IMR-90 (cell line): Measurements from ENCODE around the gene SPON1.

Experiments
- CEBPB ChIP-seq: IDR thresholded peaks from 2 replicates; pipeline ENCODE4 v1.6.1; 2012; ENCODE audit warnings: low read depth, low read length, improper control_type of control experiment
- CHD1 ChIP-seq: IDR thresholded peaks from 2 replicates; pipeline ENCODE4 v1.6.1; 2012; ENCODE audit warnings: low read depth, low read length, improper control_type of control experiment
- CTCF ChIP-seq: conservative IDR thresholded peaks from 2 replicates; pipeline ENCODE4 v1.5.1; 2012; ENCODE audit warnings: mild to moderate bottlenecking, low read depth, low read length, improper control_type of control experiment
- FOS ChIP-seq: fragments of 150-350 bp; IDR thresholded peaks from 2 replicates; pipeline ENCODE4 v1.6.1; 2016; ENCODE audit warnings: low read depth, low read length
- MAFK ChIP-seq: IDR thresholded peaks from 2 replicates; pipeline ENCODE4 v1.6.1; 2012; ENCODE audit warnings: low read depth, low read length, improper control_type of control experiment
- MAZ ChIP-seq: IDR thresholded peaks from 2 replicates; pipeline ENCODE4 v1.6.1; 2012; ENCODE audit warnings: low read depth, mild to moderate bottlenecking, low read length, improper control_type of control experiment, moderate library complexity, borderline replicate concordance
- POLR2A ChIP-seq: IDR thresholded peaks from 2 replicates; pipeline ENCODE4 v1.6.1; 2012; ENCODE audit warnings: mild to moderate bottlenecking, low read depth, low read length
- RAD21 ChIP-seq: IDR thresholded peaks from 2 replicates; pipeline ENCODE4 v1.6.1; 2012; ENCODE audit warnings: low read length, improper control_type of control experiment
- RCOR1 ChIP-seq: IDR thresholded peaks from 2 replicates; pipeline ENCODE4 v1.6.1; 2012; ENCODE audit warnings: mild to moderate bottlenecking, low read length, improper control_type of control experiment; ENCODE audit not compliant: insufficient replicate concordance
- SMC3 ChIP-seq: fragments of 150-350 bp; IDR thresholded peaks from 2 replicates; pipeline ENCODE4 v1.6.1; 2016; ENCODE audit warnings: low read depth, mild to moderate bottlenecking, antibody characterized with exemption, low read length, moderate library complexity
- USF2 ChIP-seq: fragments of 150-350 bp; IDR thresholded peaks from 2 replicates; pipeline ENCODE4 v1.6.1; 2017; ENCODE audit warnings: mild to moderate bottlenecking, antibody characterized with exemption, low read length, low read depth
- TF ChIP-seq, protein P1 (sequence below): fragments of 150-350 bp; IDR thresholded peaks from 2 replicates; pipeline ENCODE4 v1.6.1; 2016; ENCODE audit warnings: low read depth, mild to moderate bottlenecking, low read length, moderate library complexity, borderline replicate concordance

DNA sequence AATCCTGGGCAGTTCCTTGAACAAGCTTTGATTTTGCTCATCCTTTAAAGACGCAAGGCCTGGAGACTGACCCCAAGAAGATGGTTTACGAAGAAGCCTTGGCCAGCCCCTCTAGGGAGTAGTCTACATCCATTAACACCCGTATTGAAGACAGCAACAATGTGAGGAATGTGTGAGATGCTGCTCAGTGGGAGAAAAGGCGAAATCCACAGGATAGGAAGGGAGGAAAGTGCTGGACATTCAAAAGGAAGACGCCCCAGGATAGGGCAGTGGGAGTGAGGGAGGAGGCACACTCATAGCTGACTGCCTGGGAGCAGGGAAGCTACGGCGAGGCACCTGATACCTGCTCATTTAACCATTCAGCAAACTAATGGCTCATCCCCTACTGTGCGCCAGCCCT is 282.4 kb downstream of the SPON1 start:
- no peak for TF ChIP-seq POLR2A
- no peak for TF ChIP-seq USF2
- TF ChIP-seq CEBPB: no peak
- TF ChIP-seq MAZ: no peak
- TF ChIP-seq RAD21: no peak
- no peak for TF ChIP-seq CTCF
- TF ChIP-seq RCOR1: no peak
- no peak for TF ChIP-seq MAFK
- no peak for TF ChIP-seq SMC3
- TF ChIP-seq FOS: no peak
- TF ChIP-seq CHD1: no peak
- TF ChIP-seq, protein P1, sequence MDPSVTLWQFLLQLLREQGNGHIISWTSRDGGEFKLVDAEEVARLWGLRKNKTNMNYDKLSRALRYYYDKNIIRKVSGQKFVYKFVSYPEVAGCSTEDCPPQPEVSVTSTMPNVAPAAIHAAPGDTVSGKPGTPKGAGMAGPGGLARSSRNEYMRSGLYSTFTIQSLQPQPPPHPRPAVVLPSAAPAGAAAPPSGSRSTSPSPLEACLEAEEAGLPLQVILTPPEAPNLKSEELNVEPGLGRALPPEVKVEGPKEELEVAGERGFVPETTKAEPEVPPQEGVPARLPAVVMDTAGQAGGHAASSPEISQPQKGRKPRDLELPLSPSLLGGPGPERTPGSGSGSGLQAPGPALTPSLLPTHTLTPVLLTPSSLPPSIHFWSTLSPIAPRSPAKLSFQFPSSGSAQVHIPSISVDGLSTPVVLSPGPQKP: no peak
